ENCODE data around the gene SLC45A2.

Gene SLC45A2

DNA sequence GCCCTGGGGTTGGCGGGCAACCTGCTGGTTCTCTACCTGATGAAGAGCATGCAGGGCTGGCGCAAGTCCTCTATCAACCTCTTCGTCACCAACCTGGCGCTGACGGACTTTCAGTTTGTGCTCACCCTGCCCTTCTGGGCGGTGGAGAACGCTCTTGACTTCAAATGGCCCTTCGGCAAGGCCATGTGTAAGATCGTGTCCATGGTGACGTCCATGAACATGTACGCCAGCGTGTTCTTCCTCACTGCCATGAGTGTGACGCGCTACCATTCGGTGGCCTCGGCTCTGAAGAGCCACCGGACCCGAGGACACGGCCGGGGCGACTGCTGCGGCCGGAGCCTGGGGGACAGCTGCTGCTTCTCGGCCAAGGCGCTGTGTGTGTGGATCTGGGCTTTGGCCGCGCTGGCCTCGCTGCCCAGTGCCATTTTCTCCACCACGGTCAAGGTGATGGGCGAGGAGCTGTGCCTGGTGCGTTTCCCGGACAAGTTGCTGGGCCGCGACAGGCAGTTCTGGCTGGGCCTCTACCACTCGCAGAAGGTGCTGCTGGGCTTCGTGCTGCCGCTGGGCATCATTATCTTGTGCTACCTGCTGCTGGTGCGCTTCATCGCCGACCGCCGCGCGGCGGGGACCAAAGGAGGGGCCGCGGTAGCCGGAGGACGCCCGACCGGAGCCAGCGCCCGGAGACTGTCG is 47.3 kb downstream of the SLC45A2 start:
- TF ChIP-seq, protein P1, sequence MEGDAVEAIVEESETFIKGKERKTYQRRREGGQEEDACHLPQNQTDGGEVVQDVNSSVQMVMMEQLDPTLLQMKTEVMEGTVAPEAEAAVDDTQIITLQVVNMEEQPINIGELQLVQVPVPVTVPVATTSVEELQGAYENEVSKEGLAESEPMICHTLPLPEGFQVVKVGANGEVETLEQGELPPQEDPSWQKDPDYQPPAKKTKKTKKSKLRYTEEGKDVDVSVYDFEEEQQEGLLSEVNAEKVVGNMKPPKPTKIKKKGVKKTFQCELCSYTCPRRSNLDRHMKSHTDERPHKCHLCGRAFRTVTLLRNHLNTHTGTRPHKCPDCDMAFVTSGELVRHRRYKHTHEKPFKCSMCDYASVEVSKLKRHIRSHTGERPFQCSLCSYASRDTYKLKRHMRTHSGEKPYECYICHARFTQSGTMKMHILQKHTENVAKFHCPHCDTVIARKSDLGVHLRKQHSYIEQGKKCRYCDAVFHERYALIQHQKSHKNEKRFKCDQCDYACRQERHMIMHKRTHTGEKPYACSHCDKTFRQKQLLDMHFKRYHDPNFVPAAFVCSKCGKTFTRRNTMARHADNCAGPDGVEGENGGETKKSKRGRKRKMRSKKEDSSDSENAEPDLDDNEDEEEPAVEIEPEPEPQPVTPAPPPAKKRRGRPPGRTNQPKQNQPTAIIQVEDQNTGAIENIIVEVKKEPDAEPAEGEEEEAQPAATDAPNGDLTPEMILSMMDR (IDR thresholded peaks at IDR 0.05) = no peak

DNA sequence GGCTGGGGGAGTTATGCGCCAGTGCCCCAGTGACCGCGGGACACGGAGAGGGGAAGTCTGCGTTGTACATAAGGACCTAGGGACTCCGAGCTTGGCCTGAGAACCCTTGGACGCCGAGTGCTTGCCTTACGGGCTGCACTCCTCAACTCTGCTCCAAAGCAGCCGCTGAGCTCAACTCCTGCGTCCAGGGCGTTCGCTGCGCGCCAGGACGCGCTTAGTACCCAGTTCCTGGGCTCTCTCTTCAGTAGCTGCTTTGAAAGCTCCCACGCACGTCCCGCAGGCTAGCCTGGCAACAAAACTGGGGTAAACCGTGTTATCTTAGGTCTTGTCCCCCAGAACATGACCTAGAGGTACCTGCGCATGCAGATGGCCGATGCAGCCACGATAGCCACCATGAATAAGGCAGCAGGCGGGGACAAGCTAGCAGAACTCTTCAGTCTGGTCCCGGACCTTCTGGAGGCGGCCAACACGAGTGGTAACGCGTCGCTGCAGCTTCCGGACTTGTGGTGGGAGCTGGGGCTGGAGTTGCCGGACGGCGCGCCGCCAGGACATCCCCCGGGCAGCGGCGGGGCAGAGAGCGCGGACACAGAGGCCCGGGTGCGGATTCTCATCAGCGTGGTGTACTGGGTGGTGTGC is 48.0 kb downstream of the SLC45A2 start, which contains the start of gene RXFP3:
Gene RXFP3 (plus strand): TSS at position 6 of the 636 bp plus-strand sequence. CDS start 355 bp downstream, at position 361.
- TF ChIP-seq, protein P1 (IDR thresholded peaks at IDR 0.05) = no peak

DNA sequence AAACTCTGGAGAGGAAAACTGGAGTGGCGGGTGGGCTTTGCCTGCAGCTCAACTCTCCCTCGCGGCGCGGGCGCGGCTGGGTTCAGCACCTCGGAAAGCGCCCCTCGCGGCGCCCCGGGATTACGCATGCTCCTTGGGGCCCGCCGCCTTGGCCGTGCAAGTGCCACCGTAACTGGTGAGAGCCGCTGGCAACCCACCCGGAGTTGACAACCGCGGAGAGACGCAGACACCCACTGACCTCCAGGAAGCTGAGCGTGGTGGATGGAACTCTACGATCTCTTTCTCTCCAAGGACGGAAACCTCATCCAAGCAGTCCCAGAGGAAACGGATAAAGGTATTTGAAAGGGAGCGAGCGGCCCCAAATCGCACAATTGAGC is 48.5 kb downstream of the SLC45A2 start:
- TF ChIP-seq, protein P1 (IDR thresholded peaks at IDR 0.05) = no peak

DNA sequence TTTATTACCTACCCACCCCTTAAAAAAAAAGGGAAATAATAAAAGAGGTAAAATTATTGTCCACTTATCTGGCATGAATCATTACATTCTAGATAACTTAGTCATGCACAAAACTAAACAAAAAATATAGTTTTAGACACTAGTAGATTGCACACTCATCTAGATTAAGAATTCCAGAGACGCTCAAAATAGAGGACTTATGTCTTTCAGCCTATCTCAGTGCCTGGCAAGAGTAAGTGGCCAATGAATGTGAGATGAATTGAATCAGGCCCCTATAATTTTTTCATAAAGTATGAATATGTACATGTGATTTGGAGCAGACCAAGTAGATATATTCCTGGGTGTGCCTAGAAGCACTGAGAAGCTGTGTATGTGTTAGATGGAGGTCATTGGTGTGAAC is 50.3 kb downstream of the SLC45A2 start:
- TF ChIP-seq, protein P1 (IDR thresholded peaks at IDR 0.05) = no peak

DNA sequence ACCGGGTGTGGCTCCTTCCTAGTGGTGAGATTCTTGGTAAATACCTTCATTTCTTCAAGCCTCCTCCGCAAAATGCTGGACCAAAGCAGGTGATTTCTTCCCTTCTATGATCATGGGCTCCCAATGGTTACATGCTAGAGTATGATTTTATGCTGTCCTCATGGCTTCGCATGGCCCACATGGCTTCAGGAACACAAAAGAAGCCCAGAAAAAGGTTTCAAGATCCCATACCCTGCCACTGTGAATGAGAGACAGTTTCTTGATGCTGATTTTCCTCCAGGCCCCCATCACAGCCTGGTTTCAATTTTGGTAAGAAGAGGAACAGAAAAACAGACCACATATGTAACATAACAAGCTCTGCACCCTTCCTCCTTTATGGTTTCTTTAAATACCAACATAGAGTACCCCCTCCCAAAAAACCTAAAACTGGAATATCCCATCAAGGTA is 50.7 kb downstream of the SLC45A2 start:
- TF ChIP-seq, protein P1 (IDR thresholded peaks at IDR 0.05) = no peak

DNA sequence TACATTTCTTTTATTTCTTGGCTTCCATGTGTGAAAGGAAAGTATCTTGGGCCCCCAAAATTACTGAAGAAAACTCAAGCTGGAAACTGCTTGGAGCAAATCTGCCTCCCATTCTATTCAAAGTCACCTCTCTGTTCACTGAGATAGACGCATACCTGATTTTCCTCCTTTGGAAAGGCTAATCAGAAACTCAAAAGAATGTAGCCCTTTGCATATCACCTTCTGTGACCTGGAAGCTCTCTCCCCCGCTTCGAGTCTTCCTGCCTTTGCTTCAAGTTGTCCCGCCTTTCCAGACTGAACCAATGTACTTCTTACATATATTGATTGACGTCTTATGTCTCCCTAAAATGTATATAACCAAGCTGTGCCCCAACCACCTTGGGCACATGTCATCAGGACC is 53.4 kb downstream of the SLC45A2 start:
- TF ChIP-seq, protein P1 (IDR thresholded peaks at IDR 0.05) = no peak

DNA sequence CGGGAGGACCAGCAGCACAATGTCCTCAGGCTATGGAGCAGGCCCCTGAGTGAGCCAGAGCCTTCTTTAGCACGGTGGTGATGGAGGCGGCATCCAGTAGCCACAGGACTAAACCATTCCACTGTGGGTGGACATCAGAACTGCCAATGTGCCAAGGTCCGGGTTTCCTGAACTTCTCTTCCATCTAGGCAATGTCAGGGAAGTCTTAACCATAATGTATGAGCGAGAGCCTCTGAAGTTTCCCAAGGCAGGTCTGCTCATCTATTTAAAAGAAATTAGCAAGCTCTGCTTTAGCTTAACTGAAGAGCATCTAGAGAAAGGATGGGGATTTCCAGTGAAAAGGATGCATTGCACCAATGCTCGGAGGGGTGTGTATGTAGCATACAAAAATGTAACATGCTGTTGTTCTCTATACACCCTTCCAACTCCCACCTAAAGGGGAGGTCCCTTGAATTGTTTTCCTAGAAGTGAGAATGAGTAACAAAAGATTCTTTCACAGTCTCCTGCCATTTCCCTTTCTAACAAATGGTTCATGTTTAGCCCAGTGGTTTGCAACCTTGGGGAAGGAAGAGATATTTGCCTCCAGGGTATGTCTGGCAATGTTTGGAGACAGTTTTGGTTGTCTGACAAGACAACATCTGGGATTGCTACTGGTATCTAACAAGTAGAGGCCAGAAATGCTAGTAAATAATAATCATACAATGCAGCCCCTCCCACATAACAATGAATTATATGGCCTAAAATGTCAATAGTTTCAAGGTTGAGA is 54.4 kb downstream of the SLC45A2 start:
- TF ChIP-seq, protein P1 (IDR thresholded peaks at IDR 0.05) = no peak

Measured in LNCAP (cell line).